C4-2B (cell line): ENCODE results near the gene MACF1.

Source experiments
- ZFX ChIP-seq: fragments of 450-650 bp; IDR thresholded peaks from 2 replicates; pipeline ENCODE4 v1.6.1; 2017
- TF ChIP-seq, protein P1 (sequence below): fragments of 450-650 bp; conservative IDR thresholded peaks from 2 replicates; pipeline ENCODE4 v1.5.1; 2017; ENCODE audit warnings: mild to moderate bottlenecking

DNA sequence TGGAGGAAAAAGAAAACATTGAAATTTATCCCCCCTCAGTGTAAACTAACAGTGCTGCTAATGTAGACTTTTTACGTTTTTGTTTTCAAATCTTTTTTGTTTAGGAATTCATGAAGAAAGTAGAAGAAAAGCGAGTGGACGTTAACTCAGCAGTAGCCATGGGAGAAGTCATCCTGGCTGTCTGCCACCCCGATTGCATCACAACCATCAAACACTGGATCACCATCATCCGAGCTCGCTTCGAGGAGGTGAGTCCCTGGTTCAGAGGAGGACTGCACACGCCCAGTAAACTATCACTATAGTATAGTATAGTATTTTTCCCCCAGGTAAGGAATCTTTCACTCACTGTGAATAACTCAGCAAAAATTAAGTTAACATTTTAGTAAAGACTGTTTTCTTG is 249.1 kb downstream of the MACF1 start:
- TF ChIP-seq, protein P1, sequence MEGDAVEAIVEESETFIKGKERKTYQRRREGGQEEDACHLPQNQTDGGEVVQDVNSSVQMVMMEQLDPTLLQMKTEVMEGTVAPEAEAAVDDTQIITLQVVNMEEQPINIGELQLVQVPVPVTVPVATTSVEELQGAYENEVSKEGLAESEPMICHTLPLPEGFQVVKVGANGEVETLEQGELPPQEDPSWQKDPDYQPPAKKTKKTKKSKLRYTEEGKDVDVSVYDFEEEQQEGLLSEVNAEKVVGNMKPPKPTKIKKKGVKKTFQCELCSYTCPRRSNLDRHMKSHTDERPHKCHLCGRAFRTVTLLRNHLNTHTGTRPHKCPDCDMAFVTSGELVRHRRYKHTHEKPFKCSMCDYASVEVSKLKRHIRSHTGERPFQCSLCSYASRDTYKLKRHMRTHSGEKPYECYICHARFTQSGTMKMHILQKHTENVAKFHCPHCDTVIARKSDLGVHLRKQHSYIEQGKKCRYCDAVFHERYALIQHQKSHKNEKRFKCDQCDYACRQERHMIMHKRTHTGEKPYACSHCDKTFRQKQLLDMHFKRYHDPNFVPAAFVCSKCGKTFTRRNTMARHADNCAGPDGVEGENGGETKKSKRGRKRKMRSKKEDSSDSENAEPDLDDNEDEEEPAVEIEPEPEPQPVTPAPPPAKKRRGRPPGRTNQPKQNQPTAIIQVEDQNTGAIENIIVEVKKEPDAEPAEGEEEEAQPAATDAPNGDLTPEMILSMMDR, result no peak
- no peak for TF ChIP-seq ZFX
